ENCODE results near the gene TXNDC16.

GRCh38 chr14:52527052-52527451, 25.3 kb downstream of the TXNDC16 start:
- TF ChIP-seq EZH2 (IDR thresholded peaks at IDR 0.05; ENCODE audit: borderline replicate concordance, low read depth, low read length, severe bottlenecking), result no peak
- no peak for TF ChIP-seq POLR2A (IDR thresholded peaks at IDR 0.05; ENCODE audit: low read depth, low read length)
- TF ChIP-seq, protein P1, sequence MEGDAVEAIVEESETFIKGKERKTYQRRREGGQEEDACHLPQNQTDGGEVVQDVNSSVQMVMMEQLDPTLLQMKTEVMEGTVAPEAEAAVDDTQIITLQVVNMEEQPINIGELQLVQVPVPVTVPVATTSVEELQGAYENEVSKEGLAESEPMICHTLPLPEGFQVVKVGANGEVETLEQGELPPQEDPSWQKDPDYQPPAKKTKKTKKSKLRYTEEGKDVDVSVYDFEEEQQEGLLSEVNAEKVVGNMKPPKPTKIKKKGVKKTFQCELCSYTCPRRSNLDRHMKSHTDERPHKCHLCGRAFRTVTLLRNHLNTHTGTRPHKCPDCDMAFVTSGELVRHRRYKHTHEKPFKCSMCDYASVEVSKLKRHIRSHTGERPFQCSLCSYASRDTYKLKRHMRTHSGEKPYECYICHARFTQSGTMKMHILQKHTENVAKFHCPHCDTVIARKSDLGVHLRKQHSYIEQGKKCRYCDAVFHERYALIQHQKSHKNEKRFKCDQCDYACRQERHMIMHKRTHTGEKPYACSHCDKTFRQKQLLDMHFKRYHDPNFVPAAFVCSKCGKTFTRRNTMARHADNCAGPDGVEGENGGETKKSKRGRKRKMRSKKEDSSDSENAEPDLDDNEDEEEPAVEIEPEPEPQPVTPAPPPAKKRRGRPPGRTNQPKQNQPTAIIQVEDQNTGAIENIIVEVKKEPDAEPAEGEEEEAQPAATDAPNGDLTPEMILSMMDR (IDR thresholded peaks at IDR 0.05; ENCODE audit: extremely low read depth in 1 of 2, insufficient read depth in 1 of 2, low read depth in 1 of 2, low read length in 2 of 2), result no peak
- no peak for TF ChIP-seq FOS (IDR thresholded peaks at IDR 0.05; ENCODE audit: borderline replicate concordance, insufficient read depth, low read length)
- TF ChIP-seq MAX (IDR thresholded peaks at IDR 0.05; ENCODE audit: insufficient read depth, insufficient read length), result no peak
- TF ChIP-seq MYC (IDR thresholded peaks at IDR 0.05; ENCODE audit: low read depth, low read length), result no peak
- TF ChIP-seq POLR2AphosphoS5 (IDR thresholded peaks at IDR 0.05; ENCODE audit: insufficient read depth, low read depth, low read length), result no peak
- TF ChIP-seq JUN (IDR thresholded peaks at IDR 0.05; ENCODE audit: borderline replicate concordance, insufficient read depth, insufficient read length, low read depth), result no peak
- TF ChIP-seq GATA2 (IDR thresholded peaks at IDR 0.05; ENCODE audit: insufficient read depth, insufficient read length, low read depth, low read length), result no peak
